CD4-positive, alpha-beta T cell (primary cell): ENCODE measurements around the gene NTM. TPM values are rescaled to one million over a fixed set of nuclear protein-coding genes. Genes with fewer than 3 reads are reported as not detected.

Experiments used
- ATAC-seq: fragments of 200-7000 bp; cut with Tn5 transposase; one replicate; pipeline ENCODE4 v1.10.0; 2022; ENCODE audit warnings: mild to moderate bottlenecking; ENCODE audit not compliant: poor library complexity
- CTCF ChIA-PET: fragments of 350-600 bp; sonication (Branson Sonifier 250); formaldehyde crosslinking; loops from one replicate; lab custom pipeline; 2021; ENCODE audit warnings: antibody characterized with exemption, inconsistent platforms; lab: Charles Lee
- POLR2A ChIA-PET: fragments of 350-600 bp; sonication (Branson Sonifier 250); formaldehyde crosslinking; loops from one replicate; lab custom pipeline; 2021; ENCODE audit warnings: antibody characterized with exemption, inconsistent platforms; lab: Charles Lee
- DNase-seq, 14 experiments: peaks; one replicate each; pipeline ENCODE4 v3.0.0-alpha.2; 2013 to 2020; ENCODE audit warnings: mixed read lengths in 2 of 14
- H3K27ac ChIP-seq, 2 donors: one replicate each; pipeline versions ENCODE4 v1.5.1 to v1.7.0; 2013; ENCODE audit warnings: low read length in 2 of 2, low read depth in 1 of 2, mild to moderate bottlenecking in 1 of 2
- H3K27me3 ChIP-seq, 2 experiments: 1 replicate in 1 of 2; 2 replicates in 1 of 2; pipeline versions ENCODE4 v1.6.1 to v1.7.0; 2013; ENCODE audit warnings: low read length in 2 of 2, control low read depth in 1 of 2, mild to moderate bottlenecking in 1 of 2, moderate library complexity in 1 of 2; ENCODE audit not compliant: insufficient read depth in 2 of 2, control insufficient read depth in 1 of 2
- H3K36me3 ChIP-seq: one replicate; pipeline ENCODE4 v1.6.1; 2013; ENCODE audit warnings: low read length, control low read depth; ENCODE audit not compliant: insufficient read depth
- H3K4me1 ChIP-seq: one replicate; pipeline ENCODE4 v1.6.1; 2013; ENCODE audit warnings: low read length, control low read depth; ENCODE audit not compliant: insufficient read depth
- H3K4me3 ChIP-seq: one replicate; pipeline ENCODE4 v1.5.1; 2013; ENCODE audit warnings: mild to moderate bottlenecking, low read length, moderate library complexity
- H3K9me3 ChIP-seq, 2 experiments: 1 replicate in 1 of 2; 2 replicates in 1 of 2; pipeline versions ENCODE4 v1.6.1 to v1.7.0; 2013; ENCODE audit warnings: low read length in 2 of 2, mild to moderate bottlenecking in 2 of 2, control low read depth in 1 of 2, moderate library complexity in 1 of 2; ENCODE audit not compliant: control insufficient read depth in 1 of 2, insufficient read depth in 1 of 2
- H3K27ac Mint-ChIP-seq: one replicate; pipeline ENCODE4 v1.8.0; 2020; ENCODE audit warnings: mixed read lengths
- H3K27me3 Mint-ChIP-seq: one replicate; pipeline ENCODE4 v1.8.0; 2021; ENCODE audit warnings: mixed read lengths
- H3K36me3 Mint-ChIP-seq: one replicate; pipeline ENCODE4 v1.8.0; 2021; ENCODE audit warnings: low read depth, mixed read lengths
- H3K4me1 Mint-ChIP-seq: one replicate; pipeline ENCODE4 v1.8.0; 2021; ENCODE audit warnings: low read depth, mixed read lengths
- H3K4me3 Mint-ChIP-seq: one replicate; pipeline ENCODE4 v1.8.0; 2020; ENCODE audit warnings: mild to moderate bottlenecking, mixed read lengths
- H3K9me3 Mint-ChIP-seq: one replicate; pipeline ENCODE4 v1.8.0; 2020; ENCODE audit warnings: mixed read lengths
- CTCF ChIP-seq: fragments of 200-600 bp; IDR thresholded peaks from one replicate; pipeline ENCODE4 v1.8.0; 2022; ENCODE audit warnings: antibody characterized with exemption, mild to moderate bottlenecking
- intact Hi-C, 2 experiments: fragments of 100-400 bp; cut with DNase I in 1 of 2; cut with micrococcal nuclease in 1 of 2; formaldehyde crosslinking; loops; one replicate each; pipeline versions ENCODE4 v1.15.1 to v1.9.0; 2023 to 2025; cut with DNase I, micrococcal nuclease
- total RNA-seq, 174 experiments: library from RNA in 2 of 174; stranded (reverse) in 2 of 174; gene quantifications; one replicate each; pipeline ENCODE4 v1.2.3 and lab custom pipeline; 2021 to 2026

The NTM gene
- total RNA-seq, 2 experiments from 2014 or later: not detected

GRCh38 chr11:132006884-132007580 lies 636.6 kb downstream of the NTM start:
- Mint-ChIP-seq H3K36me3 (no peaks in the 10 kb centered on the region), H3K27ac (no peak overlapping the region), H3K4me3 (no peak overlapping the region), H3K27me3 (no peaks in the 10 kb centered on the region), H3K4me1 (no peaks in the 10 kb centered on the region), H3K9me3 (no peaks in the 10 kb centered on the region)
- POLR2A ChIA-PET: no interaction called here
- CTCF ChIA-PET: no interaction called here
- no peak overlapping the region for H3K4me3 ChIP-seq
- no peak overlapping the region for H3K27ac ChIP-seq
- H3K4me1 ChIP-seq: no peaks in the 10 kb centered on the region
- no peak for TF ChIP-seq CTCF
- ATAC-seq: no peak
- H3K27me3 ChIP-seq: no peaks in the 10 kb centered on the region
- no peaks in the 10 kb centered on the region for H3K36me3 ChIP-seq
- intact Hi-C loops: no loop called here
- DNase-seq: no peak
- no peaks in the 10 kb centered on the region for H3K9me3 ChIP-seq

- no peaks in the 10 kb centered on the region for H3K4me1 Mint-ChIP-seq
- ChIA-PET POLR2A (no interaction called here), CTCF (no interaction called here)
These were observed 637.8 kb downstream of the NTM start for GRCh38 chr11:132008226-132008625.

GRCh38 chr11:132008872-132009271 lies 638.5 kb downstream of the NTM start:
- POLR2A ChIA-PET: no interaction called here
- no peak for TF ChIP-seq CTCF
- no peak overlapping the region for H3K27ac Mint-ChIP-seq

More at GRCh38 chr11:132008226-132008625, 637.8 kb downstream of the NTM start:
- no peaks in the 10 kb centered on the region for H3K36me3 Mint-ChIP-seq
- peaks cover 5% of the 10 kb centered on the region for H3K9me3 Mint-ChIP-seq
- ATAC-seq: no peak
- Histone ChIP-seq H3K4me1 (no peaks in the 10 kb centered on the region), H3K9me3 (no peaks in the 10 kb centered on the region), H3K4me3 (no peak overlapping the region), H3K27ac (no peak overlapping the region), H3K36me3 (no peaks in the 10 kb centered on the region), H3K27me3 (no peaks in the 10 kb centered on the region)
- DNase-seq: no peak
- intact Hi-C loops: no loop called here
- no peaks in the 10 kb centered on the region for H3K27me3 Mint-ChIP-seq
- H3K27ac Mint-ChIP-seq: no peak overlapping the region
- H3K4me3 Mint-ChIP-seq: no peak overlapping the region
- no peak for TF ChIP-seq CTCF

More at GRCh38 chr11:132008872-132009271, 638.5 kb downstream of the NTM start:
- H3K9me3 Mint-ChIP-seq: peaks cover 6% of the 10 kb centered on the region
- no peaks in the 10 kb centered on the region for H3K36me3 ChIP-seq
- no peak overlapping the region for H3K27ac ChIP-seq
- no peak for ATAC-seq
- no peak for DNase-seq
- no peak overlapping the region for H3K4me3 Mint-ChIP-seq
- no peaks in the 10 kb centered on the region for H3K4me1 ChIP-seq
- CTCF ChIA-PET: no interaction called here
- no peaks in the 10 kb centered on the region for H3K27me3 ChIP-seq
- no peaks in the 10 kb centered on the region for H3K4me1 Mint-ChIP-seq
- H3K4me3 ChIP-seq: no peak overlapping the region
- no peaks in the 10 kb centered on the region for H3K27me3 Mint-ChIP-seq
- no peaks in the 10 kb centered on the region for H3K9me3 ChIP-seq
- no peaks in the 10 kb centered on the region for H3K36me3 Mint-ChIP-seq
- intact Hi-C loops: no loop called here
